ENCODE data around the gene CHURC1.

DNA sequence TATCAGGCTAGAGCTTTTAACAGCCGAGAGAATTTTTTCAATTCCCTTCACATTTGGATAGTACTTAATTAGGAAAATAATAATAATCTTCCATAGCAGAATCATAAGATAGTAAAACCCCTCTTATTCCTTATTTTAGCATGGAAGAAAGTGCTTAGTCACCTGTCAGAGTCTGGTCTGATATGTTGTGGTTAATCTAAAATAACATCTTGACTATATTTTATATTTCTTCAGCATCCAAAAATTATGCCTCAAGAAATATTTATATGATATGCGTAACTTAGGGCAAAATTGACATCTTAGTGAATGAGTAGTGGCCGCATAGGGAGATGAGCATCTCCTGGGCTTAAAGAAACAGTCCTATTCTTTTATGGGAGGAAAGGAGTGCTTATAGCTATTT, 12.8 kb downstream of the CHURC1 start:
- TF ChIP-seq, protein P1, sequence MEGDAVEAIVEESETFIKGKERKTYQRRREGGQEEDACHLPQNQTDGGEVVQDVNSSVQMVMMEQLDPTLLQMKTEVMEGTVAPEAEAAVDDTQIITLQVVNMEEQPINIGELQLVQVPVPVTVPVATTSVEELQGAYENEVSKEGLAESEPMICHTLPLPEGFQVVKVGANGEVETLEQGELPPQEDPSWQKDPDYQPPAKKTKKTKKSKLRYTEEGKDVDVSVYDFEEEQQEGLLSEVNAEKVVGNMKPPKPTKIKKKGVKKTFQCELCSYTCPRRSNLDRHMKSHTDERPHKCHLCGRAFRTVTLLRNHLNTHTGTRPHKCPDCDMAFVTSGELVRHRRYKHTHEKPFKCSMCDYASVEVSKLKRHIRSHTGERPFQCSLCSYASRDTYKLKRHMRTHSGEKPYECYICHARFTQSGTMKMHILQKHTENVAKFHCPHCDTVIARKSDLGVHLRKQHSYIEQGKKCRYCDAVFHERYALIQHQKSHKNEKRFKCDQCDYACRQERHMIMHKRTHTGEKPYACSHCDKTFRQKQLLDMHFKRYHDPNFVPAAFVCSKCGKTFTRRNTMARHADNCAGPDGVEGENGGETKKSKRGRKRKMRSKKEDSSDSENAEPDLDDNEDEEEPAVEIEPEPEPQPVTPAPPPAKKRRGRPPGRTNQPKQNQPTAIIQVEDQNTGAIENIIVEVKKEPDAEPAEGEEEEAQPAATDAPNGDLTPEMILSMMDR (conservative IDR thresholded peaks at IDR 0.05; ENCODE audit: low read depth, low read length), result no peak
- no peak for TF ChIP-seq POLR2A (IDR thresholded peaks at IDR 0.05; ENCODE audit: low read depth, low read length)
- TF ChIP-seq SMC3 (IDR thresholded peaks at IDR 0.05; ENCODE audit: low read depth, low read length), result no peak
- no peak for TF ChIP-seq RFX5 (IDR thresholded peaks at IDR 0.05; ENCODE audit: low read depth, low read length)
- TF ChIP-seq RAD21 (IDR thresholded peaks at IDR 0.05; ENCODE audit: low read length), result no peak
- TF ChIP-seq FOS (IDR thresholded peaks at IDR 0.05; ENCODE audit: low read depth, low read length), result no peak
- no peak for TF ChIP-seq CEBPB (IDR thresholded peaks at IDR 0.05; ENCODE audit: low read depth, low read length)
- no peak for TF ChIP-seq CHD1 (IDR thresholded peaks at IDR 0.05; ENCODE audit: low read depth, low read length)
- TF ChIP-seq RCOR1 (IDR thresholded peaks at IDR 0.05; ENCODE audit: insufficient replicate concordance, low read length), result no peak
- no peak for TF ChIP-seq USF2 (IDR thresholded peaks at IDR 0.05; ENCODE audit: low read depth, low read length)
